ENCODE results near the gene TUBB2A. TPM values are rescaled to one million over a fixed set of nuclear protein-coding genes. Genes with fewer than 3 reads are reported as not detected.

The TUBB2A gene
- total and polyA plus RNA-seq, 10 donors = 4.3 to 13.7 (median 7.1) TPM

DNA sequence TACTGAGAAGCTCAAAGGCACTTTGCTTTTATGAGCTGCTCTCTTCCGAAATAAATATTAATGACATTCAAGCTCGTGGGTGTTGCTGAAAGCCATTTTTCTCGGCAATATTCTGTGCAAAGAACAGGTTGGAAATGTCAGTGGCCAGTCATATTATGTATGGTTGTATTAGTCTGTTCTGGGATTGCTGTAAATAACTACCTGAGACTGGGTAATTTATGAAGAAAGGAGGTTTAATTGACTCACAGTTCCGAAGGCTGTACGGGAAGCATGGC is 38.0 kb upstream of the TUBB2A start:
- Histone ChIP-seq H3K27ac (no peak overlapping the region), H3K4me3 (no peak overlapping the region), H3K27me3 (replicated peaks in 1 of 7) (no peaks in the 10 kb centered on the region), H3K36me3 (no peaks in the 10 kb centered on the region), H3K9me3 (peaks cover 0 to 8% (median 0%) of the 10 kb centered on the region in 8 donors), H3K4me1 (no peaks in the 10 kb centered on the region)
- no peak for TF ChIP-seq POLR2AphosphoS5 (IDR thresholded peaks at IDR 0.05)
- TF ChIP-seq POLR2A (IDR thresholded peaks at IDR 0.05) = no peak
- TF ChIP-seq, protein P1, sequence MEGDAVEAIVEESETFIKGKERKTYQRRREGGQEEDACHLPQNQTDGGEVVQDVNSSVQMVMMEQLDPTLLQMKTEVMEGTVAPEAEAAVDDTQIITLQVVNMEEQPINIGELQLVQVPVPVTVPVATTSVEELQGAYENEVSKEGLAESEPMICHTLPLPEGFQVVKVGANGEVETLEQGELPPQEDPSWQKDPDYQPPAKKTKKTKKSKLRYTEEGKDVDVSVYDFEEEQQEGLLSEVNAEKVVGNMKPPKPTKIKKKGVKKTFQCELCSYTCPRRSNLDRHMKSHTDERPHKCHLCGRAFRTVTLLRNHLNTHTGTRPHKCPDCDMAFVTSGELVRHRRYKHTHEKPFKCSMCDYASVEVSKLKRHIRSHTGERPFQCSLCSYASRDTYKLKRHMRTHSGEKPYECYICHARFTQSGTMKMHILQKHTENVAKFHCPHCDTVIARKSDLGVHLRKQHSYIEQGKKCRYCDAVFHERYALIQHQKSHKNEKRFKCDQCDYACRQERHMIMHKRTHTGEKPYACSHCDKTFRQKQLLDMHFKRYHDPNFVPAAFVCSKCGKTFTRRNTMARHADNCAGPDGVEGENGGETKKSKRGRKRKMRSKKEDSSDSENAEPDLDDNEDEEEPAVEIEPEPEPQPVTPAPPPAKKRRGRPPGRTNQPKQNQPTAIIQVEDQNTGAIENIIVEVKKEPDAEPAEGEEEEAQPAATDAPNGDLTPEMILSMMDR (IDR thresholded peaks at IDR 0.05 in 8 of 11, conservative IDR thresholded peaks at IDR 0.05 in 3 of 11) = no peak
- intact Hi-C loops (cut with DNase I; ENCODE audit: low total_unique reads) = no loop called here
- WGBS, 5 donors = 68 to 80% (median 74%) methylated on average over 5 of the region's 5 CpGs
- DNase-seq = no peak

DNA sequence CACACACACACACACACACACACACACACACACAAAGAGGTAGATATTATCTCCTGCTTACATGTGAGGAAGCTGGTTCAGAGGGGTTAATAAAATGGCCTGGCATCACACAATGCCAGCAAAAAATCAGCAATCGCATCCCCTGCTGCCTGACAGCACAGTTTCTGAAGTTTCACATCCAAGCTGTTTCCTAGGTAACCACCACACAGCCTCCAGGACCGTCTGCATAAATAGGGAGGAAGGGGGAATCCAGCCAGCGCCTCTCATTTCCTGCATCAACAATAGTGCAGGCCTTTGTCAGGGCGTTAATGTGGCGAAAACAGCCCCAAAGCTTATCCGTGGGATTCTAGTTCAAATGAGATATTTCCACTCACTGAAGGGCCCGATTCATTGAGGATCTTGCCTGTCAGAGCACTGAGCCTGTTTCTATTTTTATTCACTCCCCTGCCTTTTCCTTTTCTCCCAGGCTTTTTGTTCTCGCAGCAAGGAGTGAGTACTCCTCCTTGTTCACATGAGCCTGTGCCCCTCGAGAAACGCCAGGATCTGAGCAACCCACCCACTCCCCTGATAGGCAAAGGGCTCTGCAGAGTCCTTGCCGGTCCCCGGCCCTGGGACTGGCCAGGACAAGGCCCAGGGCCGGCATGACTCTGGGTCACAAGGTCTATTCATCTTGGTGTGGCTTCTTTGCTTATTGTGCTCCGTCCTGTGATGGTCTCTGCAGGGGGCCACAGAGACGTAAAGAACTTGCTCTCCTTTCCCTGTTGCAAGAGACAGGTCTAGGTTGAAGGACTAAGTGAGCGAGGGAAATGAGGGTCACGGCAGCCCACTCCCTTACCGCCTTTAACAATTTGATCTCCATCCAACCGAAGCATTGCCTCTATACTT is 37.4 kb upstream of the TUBB2A start:
- intact Hi-C loops (cut with DNase I; ENCODE audit: low total_unique reads) = no loop called here
- WGBS, 5 donors = 46 to 69% (median 65%) methylated on average over 17 to 19 of the region's 19 CpGs
- H3K27me3 ChIP-seq (replicated peaks in 1 of 7) = no peaks in the 10 kb centered on the region
- no peak for DNase-seq
- H3K4me3 ChIP-seq = no peak overlapping the region
- H3K36me3 ChIP-seq = no peaks in the 10 kb centered on the region
- TF ChIP-seq POLR2A (IDR thresholded peaks at IDR 0.05) = no peak
- TF ChIP-seq, protein P1 (IDR thresholded peaks at IDR 0.05 in 8 of 11, conservative IDR thresholded peaks at IDR 0.05 in 3 of 11) = no peak
- TF ChIP-seq POLR2AphosphoS5 (IDR thresholded peaks at IDR 0.05) = no peak
- H3K4me1 ChIP-seq = no peaks in the 10 kb centered on the region
- peaks cover 0 to 8% (median 0%) of the 10 kb centered on the region in 8 donors for H3K9me3 ChIP-seq
- no peak overlapping the region for H3K27ac ChIP-seq

DNA sequence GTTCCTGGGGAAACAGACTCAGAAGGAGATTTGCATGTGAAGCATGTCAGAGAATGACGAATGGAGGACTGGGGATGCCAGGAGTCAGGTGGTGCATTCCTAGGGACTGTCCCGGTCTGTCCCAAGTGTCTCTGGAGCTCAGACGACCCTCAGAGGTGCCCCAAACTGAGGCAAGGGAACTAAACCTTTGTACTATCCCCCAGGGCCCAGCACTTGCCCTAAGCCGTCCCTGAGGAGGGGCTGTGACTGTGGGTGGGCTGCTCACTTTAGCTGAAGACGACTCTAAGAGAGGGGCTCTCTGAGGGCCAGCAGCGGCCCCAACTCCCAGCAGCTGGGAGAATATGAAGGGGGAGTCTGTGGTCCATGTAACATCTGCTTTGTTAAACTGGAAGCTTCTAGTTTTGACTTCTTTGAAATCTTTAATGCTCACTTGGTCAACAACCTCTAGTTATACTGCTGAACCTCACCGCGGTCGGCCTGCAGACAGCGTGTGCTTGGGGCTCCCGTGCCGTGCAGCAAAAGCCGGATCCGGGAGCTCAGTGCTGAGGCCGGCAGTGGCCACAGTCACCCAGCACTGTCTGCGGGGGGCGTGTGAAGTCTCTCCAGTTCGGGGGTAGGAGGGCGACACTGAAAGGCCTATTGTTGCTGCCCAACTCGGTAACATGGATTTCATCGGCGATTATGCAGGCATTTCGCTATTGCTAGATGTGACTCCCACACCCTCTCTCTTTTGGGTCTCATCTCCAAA is 35.9 kb upstream of the TUBB2A start:
- peaks cover 0 to 4% (median 0%) of the 10 kb centered on the region in 7 donors for H3K27me3 ChIP-seq (replicated peaks in 1 of 7)
- TF ChIP-seq POLR2AphosphoS5 (IDR thresholded peaks at IDR 0.05) (no peak), POLR2A (IDR thresholded peaks at IDR 0.05) (no peak)
- TF ChIP-seq, protein P1 (IDR thresholded peaks at IDR 0.05 in 8 of 11, conservative IDR thresholded peaks at IDR 0.05 in 3 of 11) = no peak
- H3K36me3 ChIP-seq = no peaks in the 10 kb centered on the region
- 79 to 92% (median 89%) methylated on average over 20 to 23 of the region's 23 CpGs for WGBS, 5 donors
- H3K4me1 ChIP-seq = no peaks in the 10 kb centered on the region
- no peak overlapping the region for H3K4me3 ChIP-seq
- no peak overlapping the region for H3K27ac ChIP-seq
- no peak for DNase-seq
- intact Hi-C loops (cut with DNase I; ENCODE audit: low total_unique reads) = no loop called here
- H3K9me3 ChIP-seq = no peaks in the 10 kb centered on the region

DNA sequence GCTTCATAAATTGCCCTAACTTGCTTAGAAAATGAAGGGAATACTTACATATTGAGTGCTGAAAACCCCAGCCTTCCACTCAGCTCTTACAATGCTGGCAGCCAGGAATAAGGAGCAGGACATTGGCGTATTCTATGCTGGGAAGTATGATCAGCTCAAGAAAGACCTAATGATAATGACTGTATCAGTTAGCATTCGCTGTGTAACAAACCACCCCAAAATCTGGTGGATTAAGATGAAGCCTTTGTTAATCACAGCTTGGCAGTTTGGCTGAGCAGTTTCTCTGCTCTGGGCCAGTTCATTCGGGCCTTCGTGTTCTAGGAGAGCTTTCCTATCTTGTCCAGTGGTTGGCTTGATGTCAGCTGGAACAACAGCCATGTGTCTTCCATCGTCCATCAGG is 33.4 kb upstream of the TUBB2A start:
- 90 to 96% (median 92%) methylated on average over 5 of the region's 5 CpGs for WGBS, 5 donors
- H3K27ac ChIP-seq = no peak overlapping the region
- H3K4me1 ChIP-seq = no peaks in the 10 kb centered on the region
- no peaks in the 10 kb centered on the region for H3K9me3 ChIP-seq
- peaks cover 0 to 4% (median 0%) of the 10 kb centered on the region in 7 donors for H3K27me3 ChIP-seq (replicated peaks in 1 of 7)
- no peak for TF ChIP-seq POLR2AphosphoS5 (IDR thresholded peaks at IDR 0.05)
- TF ChIP-seq, protein P1 (IDR thresholded peaks at IDR 0.05 in 8 of 11, conservative IDR thresholded peaks at IDR 0.05 in 3 of 11) = no peak
- TF ChIP-seq POLR2A (IDR thresholded peaks at IDR 0.05) = no peak
- no peaks in the 10 kb centered on the region for H3K36me3 ChIP-seq
- no peak for DNase-seq
- intact Hi-C loops (cut with DNase I; ENCODE audit: low total_unique reads) = no loop called here
- no peak overlapping the region for H3K4me3 ChIP-seq
